Retinal pigment epithelial cell (primary cell): ENCODE measurements around the gene TBL3.
"Not testable (repeated sequence)": the region's sequence is repeated elsewhere in the genome, so short reads cannot be mapped to it uniquely, and the experiment has no call there.

Experiments used
- DNase-seq: peaks from one replicate; pipeline ENCODE4 v3.0.0-alpha.2; 2010; ENCODE audit warnings: low read depth
- H3K4me3 ChIP-seq: 2 replicates; pipeline ENCODE4 v1.5.1; 2011; ENCODE audit warnings: mild to moderate bottlenecking, low read length, control low read depth, moderate library complexity
- TF ChIP-seq, protein P1 (sequence below): conservative IDR thresholded peaks from 2 replicates; pipeline ENCODE4 v1.5.1; 2011; ENCODE audit warnings: low read depth, low read length, control low read depth, inconsistent platforms

Gene TBL3

DNA sequence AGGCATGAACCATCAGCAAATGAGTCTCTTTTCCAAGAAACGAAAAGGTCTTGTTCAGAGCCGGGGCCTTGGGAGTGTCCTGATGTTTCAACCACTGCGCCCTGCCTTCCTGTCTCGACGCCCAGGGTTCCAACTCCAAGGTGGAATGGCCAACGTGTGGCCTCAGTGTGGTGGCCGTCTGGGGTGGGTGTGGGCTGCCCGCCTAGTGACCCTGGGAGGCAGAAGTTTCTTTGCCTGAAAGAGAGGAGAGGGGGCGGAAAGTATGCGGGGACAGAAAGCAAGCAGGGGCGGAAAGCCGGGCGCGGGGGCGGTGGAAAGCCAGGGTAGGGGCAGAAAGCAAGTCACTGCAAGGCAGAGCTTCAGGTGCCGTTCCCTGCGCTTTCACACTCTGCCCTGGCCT, 32.9 kb upstream of the TBL3 start:
- no peak overlapping the region for H3K4me3 ChIP-seq
- DNase-seq, result no peak
- TF ChIP-seq, protein P1, sequence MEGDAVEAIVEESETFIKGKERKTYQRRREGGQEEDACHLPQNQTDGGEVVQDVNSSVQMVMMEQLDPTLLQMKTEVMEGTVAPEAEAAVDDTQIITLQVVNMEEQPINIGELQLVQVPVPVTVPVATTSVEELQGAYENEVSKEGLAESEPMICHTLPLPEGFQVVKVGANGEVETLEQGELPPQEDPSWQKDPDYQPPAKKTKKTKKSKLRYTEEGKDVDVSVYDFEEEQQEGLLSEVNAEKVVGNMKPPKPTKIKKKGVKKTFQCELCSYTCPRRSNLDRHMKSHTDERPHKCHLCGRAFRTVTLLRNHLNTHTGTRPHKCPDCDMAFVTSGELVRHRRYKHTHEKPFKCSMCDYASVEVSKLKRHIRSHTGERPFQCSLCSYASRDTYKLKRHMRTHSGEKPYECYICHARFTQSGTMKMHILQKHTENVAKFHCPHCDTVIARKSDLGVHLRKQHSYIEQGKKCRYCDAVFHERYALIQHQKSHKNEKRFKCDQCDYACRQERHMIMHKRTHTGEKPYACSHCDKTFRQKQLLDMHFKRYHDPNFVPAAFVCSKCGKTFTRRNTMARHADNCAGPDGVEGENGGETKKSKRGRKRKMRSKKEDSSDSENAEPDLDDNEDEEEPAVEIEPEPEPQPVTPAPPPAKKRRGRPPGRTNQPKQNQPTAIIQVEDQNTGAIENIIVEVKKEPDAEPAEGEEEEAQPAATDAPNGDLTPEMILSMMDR, result no peak

DNA sequence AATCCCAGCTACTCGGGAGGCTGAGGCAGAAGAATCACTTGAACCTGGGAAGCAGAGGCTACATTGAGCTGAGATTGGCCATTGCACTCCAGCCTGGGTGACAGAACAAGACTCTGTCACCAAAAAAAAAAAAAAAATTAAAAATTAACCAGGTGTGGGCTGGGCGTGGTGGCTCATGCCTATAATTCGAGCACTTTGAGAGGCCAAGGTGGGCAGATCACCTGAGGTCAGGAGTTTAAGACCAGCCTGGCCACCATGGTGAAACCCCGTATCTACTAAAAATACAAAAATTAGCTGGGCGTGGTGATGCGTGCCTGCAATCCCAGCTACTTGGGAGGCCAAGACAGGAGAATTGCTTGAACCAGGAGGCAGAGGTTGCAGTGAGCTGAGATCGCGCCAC, 32.0 kb upstream of the TBL3 start:
- not testable (repeated sequence) for DNase-seq, H3K4me3 ChIP-seq

DNA sequence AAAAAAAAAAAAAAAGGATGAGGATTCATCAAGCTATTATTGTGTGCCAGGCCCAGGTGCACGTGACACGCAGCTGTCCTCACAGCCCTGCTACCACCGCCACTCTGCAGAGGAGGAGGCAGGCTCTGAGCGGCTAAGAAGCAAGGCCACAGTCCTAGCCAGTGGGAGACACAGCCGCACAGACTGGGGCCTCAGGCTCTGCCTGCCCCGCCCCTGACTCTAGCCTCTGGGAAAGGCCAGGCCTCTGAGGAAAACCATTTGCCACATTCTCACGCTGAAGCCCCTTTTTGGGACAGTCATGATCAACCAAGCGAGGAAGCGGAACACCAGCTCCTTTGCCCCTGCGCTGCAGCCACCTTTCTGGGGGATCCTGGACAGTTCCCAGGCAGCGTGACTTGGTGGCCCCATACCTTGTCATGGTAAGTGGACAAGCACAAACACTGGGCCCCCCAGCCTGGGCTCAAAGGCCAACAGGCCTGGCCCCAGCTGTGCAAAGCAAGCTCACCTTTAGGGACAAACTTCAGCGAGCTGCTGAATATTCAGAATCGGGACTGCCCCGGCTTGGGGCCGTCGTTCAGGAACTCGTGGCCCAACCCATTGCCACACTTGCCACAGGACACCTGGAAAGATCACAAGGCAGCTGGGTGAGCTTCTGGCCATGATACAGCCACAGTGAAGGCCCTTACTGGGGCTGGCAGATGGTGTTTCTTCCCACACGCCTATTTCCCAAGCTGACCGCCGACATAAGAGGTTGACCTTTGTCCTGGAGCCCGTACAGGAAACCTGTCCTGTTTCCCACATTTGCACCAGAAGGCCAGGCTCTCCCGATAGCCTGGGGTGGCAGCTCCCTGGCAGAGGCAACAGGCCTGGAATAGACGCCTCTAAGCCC, 31.3 kb upstream of the TBL3 start:
- TF ChIP-seq, protein P1, result no peak
- DNase-seq, result no peak
- no peak overlapping the region for H3K4me3 ChIP-seq

- no peak overlapping the region for H3K4me3 ChIP-seq
- TF ChIP-seq, protein P1, result no peak
- no peak for DNase-seq
Measured at GRCh38 chr16:1941162-1942046, 30.4 kb upstream of the TBL3 start.

GRCh38 chr16:1942047-1942809, 29.6 kb upstream of the TBL3 start:
- TF ChIP-seq, protein P1, result no peak
- H3K4me3 ChIP-seq, result peak overlapping the region; percentile 85
- DNase-seq, result no peak

GRCh38 chr16:1942810-1943726, 28.8 kb upstream of the TBL3 start, which contains the start of gene MSRB1:
TSS of gene MSRB1 (minus strand) at chr16:1943199. CDS start at chr16:1943156, 43 bp downstream.
- TF ChIP-seq, protein P1, result no peak
- peak; percentile 89 for DNase-seq
- peak within 1 kb of the TSS; percentile 85 for H3K4me3 ChIP-seq
